GM11168 (cell line): ENCODE data around the gene RTN4RL1.

Experiments used
- in situ Hi-C: fragments of 300-500 bp; cut with MboI; formaldehyde crosslinking; loops from one replicate; pipeline ENCODE4 v1.12.0; 2022; ENCODE audit warnings: low sequenced_read_pairs; ENCODE audit not compliant: unreplicated experiment

Gene RTN4RL1

GRCh38 chr17:1937461-1937860 is 87.7 kb downstream of the RTN4RL1 start:
- in situ Hi-C loops = no loop called here

DNA sequence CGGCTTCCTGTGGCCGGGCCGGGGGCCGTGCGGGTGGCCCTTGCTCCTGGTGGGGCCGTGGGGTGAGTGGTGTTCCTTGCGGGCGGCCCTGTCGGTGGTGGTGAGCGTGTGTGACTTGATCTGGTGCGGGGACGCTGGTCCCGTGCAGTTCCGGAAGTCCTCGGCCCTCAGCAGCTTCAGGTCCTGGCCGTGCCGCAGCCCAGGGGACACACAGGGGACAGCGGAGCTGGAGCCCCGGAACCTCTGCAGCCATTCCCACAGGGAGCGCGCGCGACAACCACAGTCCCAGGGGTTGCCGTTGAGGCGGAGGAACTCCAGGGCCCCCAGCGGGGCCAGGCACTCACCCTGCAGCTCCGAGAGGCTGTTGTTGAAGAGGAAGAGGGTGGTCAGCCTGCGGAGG is 88.4 kb downstream of the RTN4RL1 start:
- in situ Hi-C loops = no loop called here

DNA sequence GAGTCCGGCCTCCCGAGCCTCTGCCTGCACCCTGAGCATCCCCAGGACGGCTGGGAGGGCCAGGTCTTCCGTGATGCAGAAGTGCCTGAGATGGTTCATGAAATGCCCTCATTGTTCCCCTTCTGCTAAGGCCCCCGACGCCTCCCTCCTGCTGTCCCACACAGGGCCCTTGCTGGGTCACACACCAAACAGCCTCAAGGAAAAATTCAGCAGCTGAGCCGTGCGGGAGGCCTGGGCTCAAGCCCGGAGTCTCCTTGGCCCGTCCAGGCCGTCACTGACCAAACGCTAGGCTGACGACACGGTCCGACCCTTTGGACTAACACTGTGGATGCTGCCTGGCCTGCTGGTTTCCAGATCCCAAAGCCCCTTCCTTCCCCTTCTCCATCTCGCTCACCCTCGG is 90.2 kb downstream of the RTN4RL1 start:
- in situ Hi-C loops = no loop called here

DNA sequence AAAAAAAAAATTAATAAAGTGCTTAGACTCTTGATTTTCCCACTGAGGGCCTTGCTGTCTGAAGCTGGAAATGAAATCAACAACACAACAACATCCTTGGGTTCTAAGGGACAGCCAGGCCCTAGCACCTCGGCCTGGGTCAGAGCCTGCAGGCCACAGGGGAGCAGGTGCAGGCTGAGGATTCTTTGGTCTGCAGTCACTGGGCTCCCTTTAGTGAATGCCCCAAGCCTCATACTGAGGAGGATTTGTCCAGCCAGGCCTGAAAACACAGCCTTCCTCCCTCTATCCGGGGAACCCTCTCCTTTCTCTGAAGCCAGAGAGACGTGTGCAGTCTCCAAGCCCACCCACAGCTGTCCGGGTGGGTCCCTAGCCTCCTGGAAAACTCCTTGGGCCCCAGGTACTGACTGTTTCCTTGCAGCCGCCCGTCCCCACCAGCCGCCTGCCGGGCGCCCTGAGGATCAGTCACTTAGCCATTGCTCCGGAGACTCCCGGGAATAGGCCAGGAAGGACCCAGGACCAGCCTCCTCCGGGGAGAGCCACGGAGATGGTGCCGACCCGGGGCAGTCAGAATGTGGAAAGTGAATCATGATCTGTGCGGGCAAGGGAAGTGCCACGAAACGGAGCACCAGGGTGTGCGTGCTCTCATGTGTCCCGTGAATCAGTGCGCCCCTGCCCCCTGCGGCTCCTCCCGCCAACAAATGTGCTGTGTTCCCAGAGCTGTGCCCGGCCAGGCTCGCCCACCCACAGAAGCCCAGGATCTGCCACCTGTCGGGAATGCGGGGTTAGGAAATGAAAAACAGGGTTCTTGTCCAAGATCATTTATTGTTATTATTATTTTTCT is 91.0 kb downstream of the RTN4RL1 start:
- in situ Hi-C loops = no loop called here

DNA sequence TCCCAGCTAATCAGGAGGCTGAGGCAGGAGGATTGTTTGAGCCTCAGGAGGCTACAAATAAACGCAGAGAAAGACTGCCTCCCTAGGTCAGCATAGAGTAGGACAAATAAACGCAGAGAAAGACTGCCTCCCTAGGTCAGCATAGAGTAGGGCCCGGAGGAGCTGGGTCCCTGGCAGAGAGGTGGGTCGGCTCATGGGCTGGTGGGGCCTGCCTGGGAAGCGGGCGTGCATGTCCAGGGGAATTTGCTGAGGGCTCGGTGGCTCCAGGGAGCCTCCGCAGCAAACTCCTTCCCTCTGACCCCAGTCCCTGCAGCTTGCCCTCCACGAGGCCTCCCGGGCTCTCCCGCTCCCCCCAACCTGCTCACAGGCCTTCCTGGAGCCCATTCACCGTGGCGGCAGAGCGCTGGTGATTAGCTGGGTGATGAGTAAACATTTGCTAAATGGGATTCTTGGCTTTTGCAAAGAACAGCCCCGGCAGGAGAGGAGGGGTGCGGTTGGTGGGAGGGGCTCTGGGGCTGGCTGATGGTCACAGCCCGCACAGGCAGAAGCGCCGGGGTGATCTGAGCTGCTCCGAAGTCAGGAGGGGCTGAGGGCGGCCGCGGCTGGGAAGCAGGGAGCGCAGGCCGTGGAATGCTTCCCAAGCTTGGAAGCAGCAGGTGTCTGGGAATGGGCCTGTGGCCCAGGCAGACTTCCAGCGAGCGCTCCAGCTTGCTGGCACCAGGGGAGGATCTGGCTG is 93.1 kb downstream of the RTN4RL1 start:
- in situ Hi-C loops = no loop called here

DNA sequence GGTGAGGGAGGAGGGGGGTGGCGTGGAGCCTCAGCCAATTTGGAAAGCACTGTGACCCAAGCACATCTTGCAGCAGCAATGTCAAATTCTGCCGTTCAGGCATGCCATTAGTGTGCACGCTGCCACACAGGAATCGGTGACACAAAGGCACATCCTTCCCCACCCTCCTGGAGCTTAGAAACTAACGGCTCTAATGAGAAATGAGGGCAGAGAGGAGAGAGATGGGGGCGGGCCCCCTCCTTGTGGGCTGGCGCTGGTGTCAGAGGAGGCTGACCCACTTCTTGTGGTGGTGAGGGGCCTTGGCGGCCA is 94.8 kb downstream of the RTN4RL1 start:
- in situ Hi-C loops = no loop called here

- in situ Hi-C loops = no loop called here
These were observed 96.2 kb downstream of the RTN4RL1 start for GRCh38 chr17:1928976-1929375.

DNA sequence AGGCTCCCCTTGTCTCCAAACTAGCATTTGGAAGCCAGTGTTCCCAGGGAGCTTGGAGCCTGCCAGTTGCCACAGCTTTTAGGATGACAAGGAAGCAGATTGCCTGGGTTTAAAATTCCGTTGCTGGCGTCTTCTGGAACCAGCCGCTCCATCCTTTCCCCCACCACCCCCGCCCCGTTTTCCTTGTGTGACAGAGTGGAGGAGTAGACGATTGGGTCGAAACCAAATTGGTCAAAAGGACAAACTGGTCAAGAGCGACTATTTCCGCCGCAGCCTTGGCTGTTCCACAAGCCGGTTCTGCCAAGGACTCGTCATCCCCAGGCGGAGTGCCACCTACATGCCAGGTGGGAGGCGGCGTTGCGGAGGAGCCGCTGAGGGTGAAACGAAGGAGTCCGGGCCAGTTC is 104.2 kb downstream of the RTN4RL1 start:
- in situ Hi-C loops = no loop called here

GRCh38 chr17:1919201-1919600 is 105.9 kb downstream of the RTN4RL1 start:
- in situ Hi-C loops = loop anchor here (10.0 kb wide), 1 partner anchor 96 kb away; no protein-coding TSS in a partner anchor

GRCh38 chr17:1918346-1919162 is 106.6 kb downstream of the RTN4RL1 start:
- in situ Hi-C loops = loop anchor here (10.0 kb wide), 1 partner anchor 96 kb away; no protein-coding TSS in a partner anchor

DNA sequence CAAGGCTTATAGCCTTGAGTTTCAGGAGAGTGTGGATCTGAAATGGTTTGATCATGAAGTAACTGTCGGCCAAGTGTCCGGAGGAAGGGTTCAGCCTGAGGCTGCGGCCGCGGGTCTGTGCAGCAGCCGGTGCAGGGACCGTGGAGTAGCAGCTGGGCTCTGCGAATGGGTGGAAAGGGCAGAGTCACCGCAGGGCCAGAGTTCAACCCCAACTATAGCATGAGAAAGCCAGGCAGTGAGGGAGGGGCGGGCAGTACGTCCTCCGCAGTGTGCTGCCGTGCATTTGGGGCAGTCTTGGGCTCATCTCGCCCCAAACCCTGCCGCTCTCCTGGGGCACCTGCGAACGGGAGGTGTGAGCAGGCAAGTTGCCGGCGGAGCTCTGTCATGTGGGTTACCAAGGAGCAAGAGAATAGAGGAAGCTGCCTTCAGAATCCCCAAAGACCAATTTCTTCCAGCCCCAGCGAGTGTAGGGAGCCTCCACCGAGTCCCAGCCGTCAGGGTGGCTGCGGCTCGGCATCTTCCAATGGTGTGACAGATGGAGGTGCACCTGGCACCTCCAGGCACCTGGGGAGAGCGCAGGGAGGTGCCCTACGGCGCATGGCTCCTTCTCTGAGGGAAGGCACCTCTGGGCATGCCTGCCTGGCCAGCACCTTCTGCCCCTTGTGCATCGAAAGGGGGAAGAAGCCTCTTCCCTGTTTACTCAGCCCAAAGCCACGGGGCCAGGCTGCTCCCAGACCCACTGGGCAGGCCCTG is 108.0 kb downstream of the RTN4RL1 start:
- in situ Hi-C loops = loop anchor here (10.0 kb wide), 1 partner anchor 98 kb away; no protein-coding TSS in a partner anchor

DNA sequence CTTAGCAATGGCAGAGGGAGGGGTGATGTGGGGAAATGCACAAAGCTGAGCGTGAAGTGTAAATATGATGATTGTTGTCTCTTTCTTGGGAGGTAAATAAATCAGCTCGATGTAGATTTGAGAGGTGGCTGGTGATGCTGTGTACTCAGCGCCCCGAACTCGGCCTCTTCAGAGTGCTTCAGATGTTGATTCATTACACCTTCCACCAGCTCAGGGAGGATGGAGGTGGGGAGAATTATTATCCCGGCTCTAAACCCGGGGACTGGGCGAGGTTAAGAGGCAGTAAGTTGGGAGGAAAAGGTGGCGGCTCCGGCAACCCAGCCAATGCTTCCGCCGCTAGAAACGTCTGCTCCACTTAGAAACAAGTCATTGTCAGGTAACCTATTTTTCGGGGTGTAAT is 108.8 kb downstream of the RTN4RL1 start:
- in situ Hi-C loops = loop anchor here (10.0 kb wide), 1 partner anchor 98 kb away; no protein-coding TSS in a partner anchor

- in situ Hi-C loops = loop anchor here (10.0 kb wide), 1 partner anchor 99 kb away; no protein-coding TSS in a partner anchor
These were observed 109.2 kb downstream of the RTN4RL1 start for GRCh38 chr17:1915889-1916288.

DNA sequence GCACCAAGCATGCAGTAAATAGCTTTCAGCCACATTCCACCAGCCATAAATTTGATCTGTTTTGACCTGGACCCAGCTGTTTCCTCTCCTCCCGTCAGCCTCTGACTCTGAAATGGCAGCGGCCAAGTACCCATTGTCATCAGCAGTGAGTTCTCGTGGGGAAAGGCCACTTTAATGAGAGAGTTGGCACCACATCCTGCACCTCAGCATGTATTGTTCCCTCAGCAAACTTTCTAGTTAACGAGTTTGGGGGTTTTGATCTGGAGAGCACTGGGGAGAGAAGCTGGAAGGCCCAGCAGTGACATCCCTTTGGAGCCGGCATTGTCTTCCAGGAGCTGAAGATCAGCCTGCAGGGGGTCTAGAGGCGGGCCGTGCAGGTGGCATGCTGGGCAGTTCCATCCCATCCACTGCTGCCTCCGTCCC is 110.5 kb downstream of the RTN4RL1 start:
- in situ Hi-C loops = loop anchor here (10.0 kb wide), 1 partner anchor 100 kb away; no protein-coding TSS in a partner anchor

- in situ Hi-C loops = loop anchor here (10.0 kb wide), 1 partner anchor 101 kb away; no protein-coding TSS in a partner anchor
These were observed 111.4 kb downstream of the RTN4RL1 start for GRCh38 chr17:1913702-1914101.

- in situ Hi-C loops = loop anchor here (10.0 kb wide), 1 partner anchor 103 kb away; no protein-coding TSS in a partner anchor
These were observed 113.0 kb downstream of the RTN4RL1 start for GRCh38 chr17:1912146-1912545.

DNA sequence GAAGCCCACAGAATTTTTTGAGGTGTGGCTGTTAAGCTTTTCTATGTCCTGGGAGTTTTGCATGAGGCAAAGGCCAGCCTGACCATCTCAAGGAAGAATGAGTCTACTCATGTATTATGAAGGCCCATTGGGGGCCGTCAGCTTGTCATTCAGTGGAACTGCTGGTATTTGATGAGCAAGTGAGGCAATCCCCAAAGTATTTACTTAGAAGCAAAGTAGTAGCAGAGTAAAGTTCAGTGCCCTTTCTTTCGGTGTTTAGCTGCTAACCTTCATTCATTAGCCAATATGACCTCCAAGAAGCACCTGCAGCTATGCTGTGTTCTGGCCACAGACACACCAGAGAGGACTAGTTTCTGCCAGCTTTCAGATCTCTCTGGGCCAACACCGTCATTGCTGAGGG is 115.1 kb downstream of the RTN4RL1 start:
- in situ Hi-C loops = loop anchor here (10.0 kb wide), 1 partner anchor 105 kb away; no protein-coding TSS in a partner anchor

DNA sequence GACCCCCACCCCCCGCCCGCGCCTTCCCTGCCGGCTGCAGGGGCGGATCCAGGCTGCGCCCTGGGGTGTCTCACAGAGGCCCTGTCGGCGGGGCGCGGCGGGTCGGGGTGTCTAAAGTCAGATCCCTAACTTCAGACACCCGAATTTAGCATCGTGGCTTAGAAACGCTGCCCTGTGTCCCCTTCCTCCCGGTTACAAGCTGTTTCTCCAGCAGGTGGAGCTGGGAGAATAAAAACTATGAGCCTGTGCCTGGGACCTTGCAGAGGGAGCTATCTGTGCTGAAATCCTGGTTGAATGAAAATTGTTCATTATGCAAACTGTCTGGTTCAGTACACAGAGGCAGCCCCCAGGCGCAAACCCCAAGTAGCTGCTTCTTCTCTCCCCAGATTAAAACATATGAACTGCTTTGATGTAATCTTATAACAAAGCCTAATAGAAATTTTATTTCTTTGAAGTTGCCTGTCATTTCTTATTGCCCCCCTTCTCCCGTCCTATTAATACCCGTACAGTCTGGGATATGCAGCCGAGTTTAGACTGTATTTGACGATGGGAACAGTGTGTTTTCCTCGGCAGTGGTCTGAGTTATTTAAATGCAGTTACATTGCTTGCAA is 116.3 kb downstream of the RTN4RL1 start:
- in situ Hi-C loops = no loop called here
